ENCODE results near the gene COX8A.
A peak's percentile ranks its signal among the peaks of the same experiment; 100 is the strongest.
"Not testable (repeated sequence)": the region's sequence is repeated elsewhere in the genome, so short reads cannot be mapped to it uniquely, and the experiment has no call there.

COX8A gene

DNA sequence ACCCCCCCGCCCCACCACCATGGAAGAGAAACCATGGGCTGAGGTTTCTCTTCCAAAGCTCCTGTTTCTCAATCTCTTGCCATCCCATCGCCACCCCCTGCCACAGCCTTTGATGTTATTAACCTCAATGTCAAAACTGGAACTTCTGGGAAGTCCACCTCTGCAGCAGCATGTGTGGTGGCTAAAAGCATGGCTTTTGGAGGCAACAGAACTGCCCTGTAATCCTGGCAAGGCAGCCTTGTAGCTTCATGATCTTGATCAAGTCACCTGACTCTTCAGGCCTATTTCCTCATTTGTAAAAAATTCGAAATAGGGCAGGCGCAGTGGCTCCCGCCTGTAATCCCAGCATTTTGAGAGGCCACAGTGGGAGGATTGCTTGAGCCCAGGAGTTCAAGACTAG, 3.5 kb upstream of the COX8A start:
- no peak for DNase-seq

- DNase-seq, result not testable (repeated sequence)
Observed at GRCh38 chr11:63973912-63974258, 535 bp upstream of the COX8A start.

GRCh38 chr11:63978551-63979239, 4.3 kb downstream of the COX8A start:
- no peak for DNase-seq

- DNase-seq, result no peak
Observed at GRCh38 chr11:63979426-63979825, 5.0 kb downstream of the COX8A start.

DNA sequence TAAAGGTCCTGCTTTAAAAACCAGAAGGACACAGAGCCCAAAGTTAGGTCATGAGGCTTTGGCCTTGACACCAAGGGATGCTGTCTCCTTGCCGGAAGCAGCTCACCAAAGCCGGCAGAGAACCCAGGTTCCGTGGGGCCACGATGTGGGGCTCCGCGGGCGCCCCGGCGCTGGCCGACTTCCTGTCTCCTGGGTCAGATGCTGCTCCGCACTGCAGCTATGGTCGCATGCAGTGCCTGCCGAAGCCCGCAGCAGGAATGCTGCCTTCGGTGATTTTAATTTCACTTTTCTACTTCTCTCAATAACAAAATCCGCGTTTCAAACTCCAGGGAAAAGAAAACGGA, 11.4 kb downstream of the COX8A start:
- peak; percentile 89 for DNase-seq

DNA sequence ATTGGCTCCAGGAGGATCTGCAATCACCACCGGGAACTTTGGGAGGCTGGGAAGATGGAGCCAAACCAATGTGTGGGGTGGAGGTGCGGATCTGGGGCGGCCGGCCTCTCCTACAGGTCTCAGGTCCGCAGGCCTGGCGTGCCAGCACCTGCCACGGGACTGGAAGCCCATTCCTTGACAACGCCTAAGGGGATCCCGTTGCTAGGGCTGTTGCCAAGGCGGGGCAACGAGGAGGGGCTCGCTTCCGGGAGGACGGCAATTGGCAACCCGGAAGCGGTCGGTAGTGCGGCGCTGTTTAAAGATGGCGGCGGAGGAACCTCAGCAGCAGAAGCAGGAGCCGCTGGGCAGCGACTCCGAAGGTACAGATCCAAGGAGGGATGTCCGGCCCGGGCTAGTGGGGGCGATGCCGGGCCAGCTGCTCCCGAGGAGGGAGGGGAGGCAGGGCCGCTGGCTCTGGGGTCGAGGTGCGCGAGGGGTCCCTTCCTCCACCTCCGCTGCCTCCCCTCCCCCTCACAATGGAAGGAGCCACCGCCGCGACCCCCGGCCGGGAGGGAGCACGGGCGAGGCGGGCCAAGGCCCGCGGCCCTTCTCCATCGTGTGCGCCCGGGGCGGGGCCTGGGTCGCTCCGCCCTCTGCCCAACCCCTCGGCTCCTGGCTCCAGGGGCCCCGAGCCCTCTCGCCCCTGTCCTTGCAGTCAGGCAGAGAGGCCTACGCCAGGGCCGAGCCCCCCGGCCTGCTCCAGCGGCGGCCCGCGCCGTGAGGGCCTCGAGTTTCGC, 11.9 kb downstream of the COX8A start, which contains the start of gene OTUB1:
OTUB1 (plus strand) TSS at position 283 of the 776 bp plus-strand sequence; CDS start at position 302, 19 bp downstream.
- DNase-seq, result peak; percentile 96

GRCh38 chr11:63986932-63987513, 12.6 kb downstream of the COX8A start:
- DNase-seq, result no peak

GRCh38 chr11:63991558-63991957, 17.1 kb downstream of the COX8A start:
- DNase-seq, result no peak

GRCh38 chr11:63993100-63993499, 18.7 kb downstream of the COX8A start:
- no peak for DNase-seq

GRCh38 chr11:63993993-63994392, 19.6 kb downstream of the COX8A start:
- DNase-seq, result no peak

GRCh38 chr11:63996512-63996911, 22.1 kb downstream of the COX8A start:
- DNase-seq, result no peak

DNA sequence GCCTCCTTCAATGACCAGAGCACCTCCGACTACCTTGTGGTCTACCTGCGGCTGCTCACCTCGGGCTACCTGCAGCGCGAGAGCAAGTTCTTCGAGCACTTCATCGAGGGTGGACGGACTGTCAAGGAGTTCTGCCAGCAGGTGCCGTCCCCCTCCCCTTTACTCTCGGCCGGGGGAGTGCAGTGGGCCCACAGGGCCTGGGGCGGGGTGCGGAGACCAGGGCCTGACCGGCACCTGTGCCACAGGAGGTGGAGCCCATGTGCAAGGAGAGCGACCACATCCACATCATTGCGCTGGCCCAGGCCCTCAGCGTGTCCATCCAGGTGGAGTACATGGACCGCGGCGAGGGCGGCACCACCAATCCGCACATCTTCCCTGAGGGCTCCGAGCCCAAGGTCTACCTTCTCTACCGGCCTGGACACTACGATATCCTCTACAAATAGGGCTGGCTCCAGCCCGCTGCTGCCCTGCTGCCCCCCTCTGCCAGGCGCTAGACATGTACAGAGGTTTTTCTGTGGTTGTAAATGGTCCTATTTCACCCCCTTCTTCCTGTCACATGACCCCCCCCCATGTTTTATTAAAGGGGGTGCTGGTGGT, 22.8 kb downstream of the COX8A start:
- no peak for DNase-seq

DNA sequence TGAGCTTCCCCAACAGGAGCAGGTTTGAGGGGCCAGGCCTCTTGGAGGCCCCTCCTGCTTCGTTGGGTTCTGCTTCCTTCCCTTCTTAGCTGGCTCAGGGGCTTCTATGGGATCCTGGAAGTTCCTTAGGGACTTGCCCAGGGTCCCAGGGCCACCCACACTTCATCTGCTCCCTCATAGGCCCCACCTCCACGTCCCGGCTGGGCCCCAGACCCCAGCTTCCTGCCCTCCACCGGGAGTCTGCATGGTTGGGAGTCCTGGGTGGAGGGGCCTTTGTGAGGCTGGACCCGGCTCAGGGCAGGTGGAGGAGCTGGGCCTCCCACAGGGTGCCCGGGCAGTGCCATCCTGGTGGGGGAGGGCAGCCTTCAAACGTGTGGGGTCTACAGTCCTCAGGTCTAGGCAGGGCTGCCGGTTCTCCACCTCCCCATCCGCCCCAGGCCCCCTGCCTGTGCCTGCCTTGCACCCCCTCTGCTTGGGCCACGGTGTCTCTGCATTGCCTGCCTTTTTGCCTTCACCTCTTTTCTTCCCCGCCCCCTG, 23.4 kb downstream of the COX8A start:
- no peak for DNase-seq

- DNase-seq, result no peak
Observed at GRCh38 chr11:63998558-63999348, 24.3 kb downstream of the COX8A start.

GRCh38 chr11:63999349-64000025, 25.1 kb downstream of the COX8A start:
- DNase-seq, result peak; percentile 88

DNA sequence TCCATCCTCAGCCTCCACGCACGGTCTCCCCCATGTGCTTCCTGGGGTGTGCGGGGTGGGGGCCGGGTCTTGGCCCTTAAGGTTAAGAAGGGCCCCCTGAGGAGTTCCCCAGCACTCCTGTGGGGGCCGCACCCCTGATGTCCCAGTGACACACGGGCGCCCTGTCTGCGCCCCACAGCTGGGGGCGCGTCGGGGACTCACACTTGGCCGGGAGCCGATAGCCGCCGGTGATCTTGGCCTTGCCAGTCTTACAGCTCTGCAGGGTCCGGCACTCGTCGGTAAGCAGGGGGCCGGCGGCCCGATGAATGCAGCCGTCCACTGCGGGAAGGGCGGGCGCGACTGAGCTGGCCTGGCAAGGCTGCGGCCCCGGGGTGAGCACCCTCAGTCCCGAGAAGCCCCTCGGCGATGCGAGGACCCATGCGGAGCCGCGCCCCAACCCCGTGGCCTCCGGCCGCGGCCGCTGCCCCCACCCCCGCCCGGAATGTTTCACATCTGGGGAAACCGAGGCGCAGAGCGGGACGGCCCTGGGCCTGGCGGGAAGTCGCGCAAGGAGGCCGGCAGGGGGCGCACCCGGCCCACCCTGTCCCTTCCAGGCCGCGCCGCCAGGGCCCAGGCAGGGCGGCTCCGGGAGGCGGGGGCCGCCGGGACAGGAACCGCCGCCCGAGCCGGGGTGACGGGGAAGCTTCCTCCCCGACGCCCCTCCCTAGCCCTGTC, 25.8 kb downstream of the COX8A start:
- DNase-seq, result peak; percentile 91

DNA sequence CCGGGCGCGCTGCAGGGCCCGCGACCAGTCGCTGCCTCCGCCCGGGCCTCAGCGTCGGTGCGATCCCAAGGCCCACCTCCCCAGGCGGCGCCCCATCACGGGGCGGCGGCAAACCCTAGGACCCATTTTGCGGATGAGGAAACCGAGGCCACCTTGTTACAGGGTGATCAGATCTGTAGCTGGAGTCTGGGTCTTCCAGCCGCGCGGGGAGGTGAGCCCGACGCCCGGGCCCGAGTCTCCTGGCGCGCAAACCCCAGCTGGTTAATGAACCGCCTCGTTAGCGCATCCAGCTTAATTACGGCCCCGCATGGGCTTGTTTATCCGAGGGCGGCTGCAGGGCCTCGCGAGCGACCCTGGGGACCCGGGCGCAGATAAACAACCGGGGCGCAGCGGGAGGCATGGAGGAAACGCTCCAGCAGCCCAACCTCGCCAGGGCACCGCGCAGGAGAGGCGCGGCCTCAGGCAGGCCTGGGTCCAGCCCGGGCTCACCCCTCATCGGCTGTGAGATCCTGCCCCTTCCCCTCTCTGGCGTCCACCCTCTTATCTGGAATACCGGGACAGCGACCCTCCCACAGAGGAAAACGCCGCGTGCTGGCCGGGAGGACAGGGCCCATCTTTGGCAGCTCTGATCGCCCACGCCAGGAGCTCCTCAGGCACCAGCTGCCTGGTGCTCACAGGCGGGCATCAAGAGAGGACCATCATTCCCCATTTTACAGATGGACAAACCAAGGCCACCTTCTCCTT, 26.5 kb downstream of the COX8A start:
- DNase-seq, result no peak

DNA sequence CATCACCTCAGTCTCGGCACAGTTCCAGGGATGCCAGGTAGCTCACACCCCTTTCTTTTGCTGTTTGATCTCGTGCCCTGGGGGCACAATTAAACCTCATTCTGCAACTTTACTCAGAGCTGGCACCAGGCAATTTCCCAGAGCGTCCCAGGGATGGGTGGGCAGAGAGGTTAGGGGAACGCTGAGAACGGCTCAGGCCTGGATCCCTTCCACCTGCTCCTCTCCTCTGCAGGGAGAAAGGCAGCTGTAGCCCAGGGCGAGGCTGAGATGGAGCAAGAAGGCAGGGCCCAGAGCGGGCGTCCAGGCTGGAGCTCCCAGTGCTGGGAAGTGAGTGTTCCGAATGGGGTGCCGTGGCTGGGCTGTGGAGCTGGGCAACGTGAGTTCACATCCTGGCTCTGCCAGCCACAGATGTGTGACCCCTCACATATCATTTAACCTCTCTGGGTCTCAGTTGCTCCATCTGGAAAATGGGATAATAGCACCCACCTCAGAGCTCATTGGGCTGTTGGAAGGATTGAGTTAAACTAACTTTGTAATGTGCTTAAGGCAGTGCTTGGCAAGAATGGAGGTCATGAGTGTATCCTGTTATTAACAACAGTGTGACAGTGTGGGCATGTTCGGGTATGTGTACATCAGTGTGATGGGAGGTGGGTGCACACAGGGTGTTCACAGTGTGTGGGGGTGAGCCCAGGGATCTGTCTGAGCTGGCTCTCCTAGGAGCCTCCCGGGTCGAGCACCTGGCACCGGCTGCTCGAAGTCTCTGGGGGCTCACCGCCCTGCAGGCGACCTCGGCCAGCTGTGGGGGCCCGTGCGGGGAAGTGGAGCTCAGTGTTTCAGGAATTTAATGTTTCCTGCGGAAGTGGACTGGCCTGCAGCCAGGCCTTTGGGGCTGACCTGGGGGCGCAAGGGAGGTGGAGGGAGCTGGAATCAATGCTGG, 27.3 kb downstream of the COX8A start:
- no peak for DNase-seq

GRCh38 chr11:64003807-64004589, 29.6 kb downstream of the COX8A start:
- DNase-seq, result no peak
